Liver (tissue), 9 donors: ENCODE results near the gene RAET1G. TPM values are rescaled to one million over a fixed set of nuclear protein-coding genes. Genes with fewer than 3 reads are reported as not detected.
"Not testable (repeated sequence)": the region's sequence is repeated elsewhere in the genome, so short reads cannot be mapped to it uniquely, and the experiment has no call there.

ENCODE experiments used
- DNase-seq: peaks from one replicate; pipeline ENCODE4 v3.0.0-alpha.2; 2017; ENCODE audit warnings: low spot score
- H3K27ac ChIP-seq, 2 donors: one replicate each; pipeline ENCODE4 v1.7.0; 2013; ENCODE audit warnings: inconsistent platforms in 2 of 2, low read length in 2 of 2, control low read depth in 1 of 2, low read depth in 1 of 2, mild to moderate bottlenecking in 1 of 2
- H3K27me3 ChIP-seq, 4 donors: one replicate each; pipeline versions ENCODE4 v1.6.1 to v1.7.0; 2013; ENCODE audit warnings: low read length in 3 of 4, inconsistent platforms in 1 of 4, mild to moderate bottlenecking in 1 of 4, moderate library complexity in 1 of 4; ENCODE audit not compliant: control insufficient read depth in 4 of 4, insufficient read depth in 4 of 4
- H3K36me3 ChIP-seq, 4 donors: one replicate each; pipeline versions ENCODE4 v1.6.1 to v1.7.0; 2013; ENCODE audit warnings: low read length in 3 of 4, mild to moderate bottlenecking in 3 of 4, low read depth in 1 of 4, moderate library complexity in 1 of 4; ENCODE audit not compliant: control insufficient read depth in 4 of 4, insufficient read depth in 3 of 4
- H3K4me1 ChIP-seq, 4 donors: one replicate each; pipeline versions ENCODE4 v1.6.1 to v1.7.0; 2013; ENCODE audit warnings: low read length in 3 of 4, mild to moderate bottlenecking in 3 of 4, moderate library complexity in 1 of 4; ENCODE audit not compliant: control insufficient read depth in 4 of 4, insufficient read depth in 4 of 4
- H3K4me3 ChIP-seq, 3 donors: one replicate each; pipeline versions ENCODE4 v1.6.1 to v1.7.0; 2013; ENCODE audit warnings: low read length in 3 of 3, control low read depth in 1 of 3, low read depth in 1 of 3, mild to moderate bottlenecking in 1 of 3
- H3K9ac ChIP-seq, 2 donors: one replicate each; pipeline ENCODE4 v1.7.0; 2013; ENCODE audit warnings: low read length in 2 of 2, mild to moderate bottlenecking in 2 of 2, moderate library complexity in 2 of 2, control low read depth in 1 of 2, low read depth in 1 of 2
- H3K9me3 ChIP-seq, 4 donors: one replicate each; pipeline versions ENCODE4 v1.6.1 to v1.7.0; 2013; ENCODE audit warnings: low read length in 3 of 4; ENCODE audit not compliant: control insufficient read depth in 4 of 4
- EGR1 ChIP-seq, 2 donors: IDR thresholded peaks; 2 replicates each; pipeline ENCODE4 v1.6.1; 2016 to 2018; ENCODE audit warnings: antibody characterized with exemption in 2 of 2, low read depth in 2 of 2
- FOXA1 ChIP-seq: IDR thresholded peaks from 2 replicates; pipeline ENCODE4 v1.6.1; 2016; ENCODE audit warnings: antibody characterized with exemption
- GABPA ChIP-seq, 2 donors: IDR thresholded peaks in 1 of 2; conservative IDR thresholded peaks in 1 of 2; 2 replicates each; pipeline ENCODE4 v1.6.1; 2016; ENCODE audit warnings: antibody characterized with exemption in 2 of 2, mild to moderate bottlenecking in 1 of 2, moderate library complexity in 1 of 2
- HNF4A ChIP-seq, 2 donors: conservative IDR thresholded peaks; 2 replicates each; pipeline ENCODE4 v1.6.1; 2016; ENCODE audit warnings: antibody characterized with exemption in 2 of 2, mild to moderate bottlenecking in 2 of 2
- NR2F2 ChIP-seq: IDR thresholded peaks from 2 replicates; pipeline ENCODE4 v1.6.1; 2016; ENCODE audit warnings: antibody characterized with exemption
- RXRA ChIP-seq, 2 donors: IDR thresholded peaks; 2 replicates each; pipeline ENCODE4 v1.6.1; 2017 to 2018; ENCODE audit warnings: antibody characterized with exemption in 2 of 2, mild to moderate bottlenecking in 1 of 2
- SP1 ChIP-seq: IDR thresholded peaks from 2 replicates; pipeline ENCODE4 v1.6.1; 2018; ENCODE audit warnings: antibody characterized with exemption, mild to moderate bottlenecking
- TAF1 ChIP-seq: conservative IDR thresholded peaks from 2 replicates; pipeline ENCODE4 v1.6.1; 2016; ENCODE audit warnings: antibody characterized with exemption, mild to moderate bottlenecking
- WGBS: extraction: QIAGEN DNeasy Blood & Tissue Kit; methylation state at CpG from one replicate; pipeline ENCODE4 v1.1.7; 2013; 5-methylcytosine and 5-hydroxymethylcytosine counted together
- polyA plus RNA-seq, 2 donors: library from polyadenylated mRNA; stranded (reverse) in 1 of 2; unstranded in 1 of 2; fragments of 200-250 nt in 1 of 2; fragments of >200 nt in 1 of 2; fragmentation: Nextera tagmentation in 1 of 2; extraction: Ambion mirVana in 1 of 2; gene quantifications; one replicate each; pipeline versions ENCODE4 v1.2.1 to v1.2.3, GENCODE V29; 2013 to 2015
- total RNA-seq, 2 donors: library from RNA; depleted of rRNA; stranded (reverse); fragments of >200 nt; gene quantifications; one replicate each; pipeline ENCODE4 v1.2.3, GENCODE V29; 2014
- TF ChIP-seq, protein P1 (sequence below): IDR thresholded peaks from 2 replicates; pipeline ENCODE4 v1.6.1; 2016; ENCODE audit warnings: antibody characterized with exemption
- TF ChIP-seq, protein P2 (sequence below): IDR thresholded peaks from 2 replicates; pipeline ENCODE4 v1.6.1; 2016; ENCODE audit warnings: antibody characterized with exemption
- TF ChIP-seq, protein P3 (sequence below): fragments of 150-350 bp; IDR thresholded peaks from 2 replicates; pipeline ENCODE4 v1.5.1; 2017; ENCODE audit warnings: improper control_type of control experiment, low read depth, low read length; ENCODE audit not compliant: missing input control
- donor health status: healthy.
- donor health status: healthy.
- donor health status: healthy.
- donor health status: healthy.
- donor health status: healthy.

RAET1G gene
- total and polyA plus RNA-seq, 4 donors = not detected

DNA sequence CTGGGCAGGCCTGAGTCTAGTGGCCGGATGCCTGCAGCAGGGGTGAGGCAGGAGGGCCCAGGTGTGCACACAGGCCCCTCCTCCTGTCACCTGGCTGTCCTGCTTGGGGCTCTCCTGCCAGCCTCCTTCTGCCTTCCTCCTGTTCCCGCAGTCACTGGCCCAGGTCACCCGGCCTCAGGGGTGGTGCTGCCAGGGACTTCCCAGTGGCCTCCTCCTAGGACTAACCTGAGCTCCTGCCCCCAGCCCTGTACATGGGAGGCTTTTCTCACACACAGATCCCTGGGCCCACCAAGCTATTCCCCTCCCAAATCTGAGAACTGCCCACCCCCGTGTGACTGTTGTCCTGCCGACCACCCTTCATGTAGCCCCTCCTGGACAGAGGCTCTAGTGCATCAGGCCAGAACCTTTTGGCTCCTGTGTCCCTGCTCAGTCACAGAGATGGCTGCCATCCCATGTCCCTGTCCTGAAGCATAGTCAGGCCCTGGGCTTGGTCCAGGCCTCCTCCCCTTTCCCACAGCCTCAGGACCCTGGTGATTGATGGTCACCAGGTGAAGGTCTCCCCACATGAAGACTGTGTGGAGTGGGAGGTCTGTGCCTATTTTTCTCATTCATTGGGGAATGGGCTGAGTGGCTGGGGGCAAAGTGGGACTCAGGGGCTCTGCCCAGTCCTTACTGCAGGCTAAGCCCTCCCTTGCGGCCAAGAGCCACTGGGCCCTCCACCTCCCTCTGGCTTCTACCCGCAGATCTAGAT, 39.7 kb upstream of the RAET1G start (continued):
- TF ChIP-seq, protein P1, sequence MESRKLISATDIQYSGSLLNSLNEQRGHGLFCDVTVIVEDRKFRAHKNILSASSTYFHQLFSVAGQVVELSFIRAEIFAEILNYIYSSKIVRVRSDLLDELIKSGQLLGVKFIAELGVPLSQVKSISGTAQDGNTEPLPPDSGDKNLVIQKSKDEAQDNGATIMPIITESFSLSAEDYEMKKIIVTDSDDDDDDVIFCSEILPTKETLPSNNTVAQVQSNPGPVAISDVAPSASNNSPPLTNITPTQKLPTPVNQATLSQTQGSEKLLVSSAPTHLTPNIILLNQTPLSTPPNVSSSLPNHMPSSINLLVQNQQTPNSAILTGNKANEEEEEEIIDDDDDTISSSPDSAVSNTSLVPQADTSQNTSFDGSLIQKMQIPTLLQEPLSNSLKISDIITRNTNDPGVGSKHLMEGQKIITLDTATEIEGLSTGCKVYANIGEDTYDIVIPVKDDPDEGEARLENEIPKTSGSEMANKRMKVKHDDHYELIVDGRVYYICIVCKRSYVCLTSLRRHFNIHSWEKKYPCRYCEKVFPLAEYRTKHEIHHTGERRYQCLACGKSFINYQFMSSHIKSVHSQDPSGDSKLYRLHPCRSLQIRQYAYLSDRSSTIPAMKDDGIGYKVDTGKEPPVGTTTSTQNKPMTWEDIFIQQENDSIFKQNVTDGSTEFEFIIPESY = no peak
- TF ChIP-seq TAF1 = no peak
- no peak for TF ChIP-seq RXRA (IDR thresholded peaks at IDR 0.05)

DNA sequence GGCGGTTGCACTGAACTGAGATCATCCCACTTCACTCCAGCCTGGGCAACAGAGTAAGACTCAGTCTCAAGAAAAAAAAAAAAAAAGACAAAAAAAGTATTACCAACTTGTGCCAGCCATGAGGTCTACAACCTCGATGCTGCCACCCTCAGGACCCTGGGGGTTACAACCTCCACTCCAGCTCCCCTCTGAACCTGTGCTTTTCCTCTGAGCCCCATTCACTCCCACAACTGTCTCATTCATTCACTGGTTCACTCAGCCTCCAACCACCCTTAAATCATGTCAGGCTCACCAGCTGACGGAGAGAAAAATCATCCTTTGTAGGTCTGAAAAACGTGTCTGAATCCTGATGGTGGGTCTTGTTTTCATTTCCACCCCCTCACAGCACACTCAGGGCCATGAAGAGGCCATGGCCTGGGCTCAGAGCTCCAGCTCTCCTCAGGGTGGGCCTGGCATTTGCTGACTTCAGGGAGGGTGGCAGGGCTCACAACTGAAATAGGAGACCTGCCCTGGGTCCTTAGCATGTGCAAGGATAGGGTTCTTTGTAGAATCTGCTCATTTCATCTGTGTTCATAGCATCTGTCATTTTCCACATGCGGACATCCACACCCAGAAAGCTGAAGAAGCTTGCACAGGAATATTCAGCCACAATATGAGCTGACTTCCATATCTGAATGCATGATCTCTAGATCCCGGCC, 39.0 kb upstream of the RAET1G start:
- Histone ChIP-seq H3K27ac (no peak overlapping the region), H3K4me3 (no peak overlapping the region), H3K9ac (no peak overlapping the region), H3K4me1 (peaks cover 5 to 18% (median 9%) of the 10 kb centered on the region in 4 donors), H3K36me3 (no peaks in the 10 kb centered on the region), H3K9me3 (peaks cover 0 to 8% (median 0%) of the 10 kb centered on the region in 4 donors), H3K27me3 (peaks cover 0 to 10% (median 5%) of the 10 kb centered on the region in 4 donors)
- DNase-seq = no peak
- 69% methylated on average over 6 of the region's 6 CpGs for WGBS
- TF ChIP-seq FOXA1 (no peak), TAF1 (no peak), NR2F2 (no peak), HNF4A (conservative IDR thresholded peaks at IDR 0.05) (no peak), EGR1 (IDR thresholded peaks at IDR 0.05; ENCODE audit: low read depth in 2 of 2) (no peak)
- TF ChIP-seq, protein P2, sequence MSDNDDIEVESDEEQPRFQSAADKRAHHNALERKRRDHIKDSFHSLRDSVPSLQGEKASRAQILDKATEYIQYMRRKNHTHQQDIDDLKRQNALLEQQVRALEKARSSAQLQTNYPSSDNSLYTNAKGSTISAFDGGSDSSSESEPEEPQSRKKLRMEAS = no peak
- TF ChIP-seq, protein P1 = no peak

DNA sequence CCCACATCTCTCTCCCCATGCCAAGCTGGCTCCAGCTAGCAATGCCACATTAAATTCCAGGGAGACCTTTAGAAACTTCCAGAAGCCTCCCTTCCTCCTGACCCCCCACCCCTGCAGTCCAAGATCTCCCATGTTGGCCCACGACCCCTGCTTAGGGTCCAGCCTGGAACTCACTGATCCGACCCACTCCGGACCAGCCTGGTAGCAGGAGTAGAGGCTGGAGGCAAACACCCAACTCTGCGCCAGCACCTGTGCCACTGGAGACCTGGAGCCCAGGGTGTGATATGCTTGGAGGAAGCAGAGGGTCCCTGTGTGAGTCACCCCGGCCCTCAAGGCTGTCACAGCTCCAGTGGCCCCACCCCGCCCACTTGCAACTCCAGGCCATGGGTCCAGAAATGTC, 37.6 kb upstream of the RAET1G start:
- Histone ChIP-seq H3K9me3 (peaks cover 0 to 8% (median 0%) of the 10 kb centered on the region in 4 donors), H3K27me3 (peaks cover 0 to 19% (median 4%) of the 10 kb centered on the region in 4 donors), H3K36me3 (no peaks in the 10 kb centered on the region), H3K4me3 (no peak overlapping the region), H3K27ac (no peak overlapping the region), H3K9ac (no peak overlapping the region), H3K4me1 (peaks cover 5 to 18% (median 9%) of the 10 kb centered on the region in 4 donors)
- whole genome bisulfite sequencing = 67% methylated on average over 6 of the region's 6 CpGs
- no peak for DNase-seq
- TF ChIP-seq NR2F2 = no peak
- TF ChIP-seq, protein P3, sequence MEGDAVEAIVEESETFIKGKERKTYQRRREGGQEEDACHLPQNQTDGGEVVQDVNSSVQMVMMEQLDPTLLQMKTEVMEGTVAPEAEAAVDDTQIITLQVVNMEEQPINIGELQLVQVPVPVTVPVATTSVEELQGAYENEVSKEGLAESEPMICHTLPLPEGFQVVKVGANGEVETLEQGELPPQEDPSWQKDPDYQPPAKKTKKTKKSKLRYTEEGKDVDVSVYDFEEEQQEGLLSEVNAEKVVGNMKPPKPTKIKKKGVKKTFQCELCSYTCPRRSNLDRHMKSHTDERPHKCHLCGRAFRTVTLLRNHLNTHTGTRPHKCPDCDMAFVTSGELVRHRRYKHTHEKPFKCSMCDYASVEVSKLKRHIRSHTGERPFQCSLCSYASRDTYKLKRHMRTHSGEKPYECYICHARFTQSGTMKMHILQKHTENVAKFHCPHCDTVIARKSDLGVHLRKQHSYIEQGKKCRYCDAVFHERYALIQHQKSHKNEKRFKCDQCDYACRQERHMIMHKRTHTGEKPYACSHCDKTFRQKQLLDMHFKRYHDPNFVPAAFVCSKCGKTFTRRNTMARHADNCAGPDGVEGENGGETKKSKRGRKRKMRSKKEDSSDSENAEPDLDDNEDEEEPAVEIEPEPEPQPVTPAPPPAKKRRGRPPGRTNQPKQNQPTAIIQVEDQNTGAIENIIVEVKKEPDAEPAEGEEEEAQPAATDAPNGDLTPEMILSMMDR = no peak
- no peak for TF ChIP-seq SP1
- TF ChIP-seq GABPA (IDR thresholded peaks at IDR 0.05 in 1 of 2, conservative IDR thresholded peaks at IDR 0.05 in 1 of 2) = no peak
- no peak for TF ChIP-seq FOXA1

DNA sequence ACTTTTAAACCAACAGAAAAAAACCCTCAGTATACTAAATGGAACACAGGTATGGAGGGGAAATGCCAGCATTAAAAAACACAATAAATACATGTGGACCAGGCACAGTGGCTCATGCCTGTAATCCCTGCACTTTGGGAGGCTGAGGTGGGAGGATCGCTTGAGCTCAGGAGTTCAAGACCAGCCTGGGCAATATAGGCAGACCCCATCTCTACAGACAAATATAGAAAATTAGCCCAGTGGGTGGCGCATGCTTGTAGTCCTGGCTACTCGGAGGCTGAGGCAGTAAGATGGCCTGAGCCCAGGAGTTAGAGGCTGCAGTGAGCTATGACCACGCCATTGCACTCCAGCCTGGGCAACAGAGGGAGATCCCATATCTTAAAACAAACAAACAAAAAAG, 36.9 kb upstream of the RAET1G start:
- peaks cover 0 to 19% (median 3%) of the 10 kb centered on the region in 4 donors for H3K27me3 ChIP-seq
- not testable (repeated sequence) for H3K9me3 ChIP-seq, H3K27ac ChIP-seq, DNase-seq, H3K4me3 ChIP-seq, H3K36me3 ChIP-seq, H3K9ac ChIP-seq
- WGBS = 84% methylated on average over 2 of the region's 4 CpGs
- H3K4me1 ChIP-seq = peaks cover 5 to 16% (median 9%) of the 10 kb centered on the region in 4 donors
